ENCODE results near the gene IMPDH1.

The IMPDH1 gene

GRCh38 chr7:128387216-128388144 is 22.3 kb downstream of the IMPDH1 start:
- DNase-seq = peak; percentile 40

- DNase-seq = no peak
Measured at GRCh38 chr7:128385988-128386925, 23.5 kb downstream of the IMPDH1 start.

- no peak for DNase-seq
Measured at GRCh38 chr7:128384726-128385125, 25.1 kb downstream of the IMPDH1 start.

DNA sequence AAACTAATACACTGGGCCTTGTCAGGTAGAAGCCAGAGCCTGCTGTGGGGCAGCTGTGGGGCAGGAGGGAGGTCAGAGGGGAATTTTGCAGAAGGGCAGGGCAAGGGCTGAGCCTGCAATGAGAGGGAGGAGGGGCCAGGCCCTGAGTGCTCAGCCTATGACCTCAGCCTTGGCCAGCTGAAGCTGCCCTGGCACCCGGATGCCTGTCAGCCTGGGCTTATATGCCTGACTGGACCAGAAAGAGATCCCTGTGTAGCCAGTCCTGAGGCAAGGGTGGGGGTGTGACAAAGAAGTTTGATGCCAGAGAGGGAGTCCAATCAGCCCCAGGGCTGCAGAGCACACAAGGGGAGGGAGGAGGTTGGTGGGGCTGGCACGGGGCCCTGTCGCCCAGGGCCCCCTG is 26.0 kb downstream of the IMPDH1 start:
- DNase-seq = peak; percentile 52

GRCh38 chr7:128381161-128381821 is 28.5 kb downstream of the IMPDH1 start:
- no peak for DNase-seq

GRCh38 chr7:128380483-128381106 is 29.2 kb downstream of the IMPDH1 start:
- no peak for DNase-seq

DNA sequence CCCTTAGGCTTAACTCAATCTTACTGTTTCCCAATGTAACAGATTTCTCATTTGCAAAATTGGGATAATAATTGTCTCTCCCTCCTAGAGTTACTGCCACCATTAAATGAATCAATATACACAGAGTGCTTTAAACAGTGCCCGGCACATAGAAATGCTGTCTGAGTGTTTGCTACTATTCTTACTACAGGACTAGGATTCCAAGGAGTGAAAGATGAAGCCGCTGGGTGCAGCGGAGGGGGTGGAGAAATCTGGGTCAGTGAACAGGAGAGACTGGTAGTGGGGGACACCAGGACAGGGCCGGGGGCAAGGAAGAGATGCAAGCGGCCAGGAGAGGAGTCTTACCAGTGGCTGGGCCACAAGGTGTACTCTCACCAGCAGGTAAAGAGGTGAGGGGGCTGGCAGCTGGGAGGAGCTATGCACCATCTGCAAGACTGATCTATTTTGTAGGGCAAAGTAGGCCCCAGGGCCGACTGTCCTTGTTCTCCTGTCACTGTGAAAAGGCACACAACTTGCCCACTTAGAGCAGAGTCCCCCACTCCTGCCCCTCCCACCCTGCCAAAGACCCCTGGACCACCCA is 29.8 kb downstream of the IMPDH1 start:
- no peak for DNase-seq

DNA sequence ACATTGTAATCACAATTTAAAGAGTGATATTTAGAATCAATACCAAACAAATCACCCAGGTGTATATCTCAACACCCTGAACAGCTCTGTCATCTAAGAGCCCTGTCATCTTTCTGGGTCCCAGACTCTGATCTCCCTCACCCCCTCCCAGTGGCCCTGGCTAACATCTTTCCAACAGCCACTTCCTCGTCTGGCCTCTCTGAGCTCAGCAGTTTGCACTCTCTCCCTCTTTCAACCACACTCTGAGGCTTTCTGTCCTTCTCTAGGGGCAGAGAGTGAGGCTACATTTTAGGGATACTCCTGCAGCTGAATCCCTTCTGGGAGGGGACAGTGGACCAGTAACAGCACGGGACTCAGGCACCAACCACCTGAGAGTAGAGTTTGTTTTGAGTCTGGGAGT is 31.1 kb downstream of the IMPDH1 start:
- no peak for DNase-seq

- no peak for DNase-seq
Measured at GRCh38 chr7:128376077-128376476, 33.7 kb downstream of the IMPDH1 start.

DNA sequence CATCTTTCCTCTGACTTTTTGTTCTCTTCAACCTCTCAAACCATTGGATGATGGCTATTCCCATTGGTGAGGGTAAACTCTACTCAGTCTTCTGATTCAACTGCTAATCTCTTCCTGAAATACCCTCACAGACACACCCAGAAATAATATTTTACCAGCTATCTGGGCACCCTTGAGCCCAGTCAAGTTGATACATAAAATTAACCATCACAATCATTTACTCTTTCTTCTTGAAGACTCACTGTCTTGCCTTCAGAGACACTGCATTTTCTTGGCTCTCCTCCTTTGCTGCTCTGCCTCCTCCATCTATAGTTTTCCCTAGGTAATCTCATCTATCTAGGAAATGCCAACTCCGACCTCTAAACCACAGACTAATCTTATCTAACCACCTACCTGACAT is 35.7 kb downstream of the IMPDH1 start:
- DNase-seq = no peak

DNA sequence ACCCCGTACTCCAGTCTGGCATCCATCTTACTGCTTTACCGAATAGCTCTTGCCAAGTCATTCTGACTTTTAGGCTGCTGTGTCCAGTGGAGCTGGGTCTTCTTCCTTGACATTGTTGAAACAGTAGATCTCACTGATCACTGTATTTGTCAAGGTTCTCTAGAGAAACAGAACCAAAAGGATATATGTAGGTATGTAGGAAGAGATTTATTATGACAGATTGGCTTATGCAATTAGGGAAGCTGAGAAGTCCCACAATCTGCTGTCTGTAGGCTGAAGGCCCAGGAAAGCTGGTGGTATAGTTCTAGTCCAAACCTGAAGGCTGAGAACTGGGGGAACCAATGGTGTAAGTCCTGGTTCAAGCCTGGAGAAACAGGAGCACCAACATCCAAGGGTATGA is 36.2 kb downstream of the IMPDH1 start:
- no peak for DNase-seq

- DNase-seq = no peak
Measured at GRCh38 chr7:128370491-128370890, 39.3 kb downstream of the IMPDH1 start.

DNA sequence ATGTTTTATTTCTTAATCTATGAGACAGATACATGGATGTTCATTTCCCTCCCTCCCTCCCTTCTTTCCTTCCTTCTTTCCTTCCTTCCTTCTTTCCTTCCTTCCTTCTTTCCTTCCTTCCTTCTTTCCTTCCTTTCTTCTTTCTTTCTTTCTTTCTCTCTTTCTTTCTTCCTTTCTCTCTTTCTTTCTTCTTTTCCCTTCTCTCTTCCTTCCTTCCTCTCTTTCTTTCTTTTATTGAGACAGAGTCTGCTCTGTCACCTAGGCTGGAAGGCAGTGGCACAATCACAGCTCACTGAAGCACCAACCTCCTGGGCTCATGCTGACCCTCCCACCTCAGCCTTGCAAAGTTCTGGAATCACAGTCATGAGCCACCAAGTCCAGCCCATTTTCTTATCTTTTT is 42.8 kb downstream of the IMPDH1 start:
- no peak for DNase-seq

DNA sequence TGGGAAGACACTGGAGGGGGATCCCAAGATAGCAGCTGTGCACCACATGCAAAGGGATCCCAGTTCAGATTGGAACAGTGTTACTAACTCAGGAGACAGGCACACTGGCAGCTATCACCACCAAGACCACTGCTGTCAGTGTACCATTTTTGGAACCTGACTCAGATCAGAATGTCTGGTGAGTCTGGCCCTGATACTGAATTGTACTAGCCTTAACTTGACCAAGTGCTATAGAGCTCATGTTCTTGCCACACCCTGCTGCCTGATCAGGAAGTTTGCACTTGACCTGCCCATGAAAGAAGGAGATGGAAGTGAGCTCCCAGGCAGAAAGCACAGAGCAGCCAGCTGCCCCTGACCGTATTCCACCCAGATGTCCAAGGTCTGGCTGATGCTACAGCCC is 43.5 kb downstream of the IMPDH1 start:
- no peak for DNase-seq

- DNase-seq = no peak
Measured at GRCh38 chr7:128365432-128365831, 44.4 kb downstream of the IMPDH1 start.

DNA sequence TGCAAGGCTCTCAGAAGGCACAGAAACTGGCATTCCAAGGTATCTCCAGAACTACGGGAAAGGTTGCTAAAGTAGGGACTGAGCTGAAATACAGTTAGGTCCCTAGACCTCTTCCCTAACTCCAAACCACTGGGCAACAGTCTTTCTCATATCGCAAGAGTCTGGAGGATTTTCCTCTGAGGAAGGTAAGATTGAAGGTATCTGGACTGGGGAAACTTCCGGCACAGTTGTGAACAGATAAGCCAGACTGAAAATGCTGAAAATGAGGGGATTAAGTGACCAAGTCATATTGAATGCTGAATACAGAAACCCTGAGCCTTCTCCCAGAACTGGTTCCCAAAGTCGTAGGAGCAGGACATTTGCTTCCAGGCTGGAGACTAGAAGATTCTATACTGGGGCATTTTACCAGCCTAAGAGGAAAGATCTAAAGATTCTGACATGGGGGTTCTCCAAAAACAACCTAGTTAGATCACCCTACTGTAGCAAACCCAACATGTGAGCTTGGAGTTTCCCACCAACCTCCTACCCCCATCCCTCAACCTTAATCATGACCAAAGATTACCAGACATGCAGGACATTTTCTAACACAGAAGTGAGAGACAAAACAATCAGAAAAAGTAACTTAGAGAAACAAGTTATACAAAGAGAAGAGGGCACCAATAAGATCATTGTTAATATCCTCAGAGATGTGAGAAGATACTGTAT is 45.5 kb downstream of the IMPDH1 start:
- DNase-seq = no peak

DNA sequence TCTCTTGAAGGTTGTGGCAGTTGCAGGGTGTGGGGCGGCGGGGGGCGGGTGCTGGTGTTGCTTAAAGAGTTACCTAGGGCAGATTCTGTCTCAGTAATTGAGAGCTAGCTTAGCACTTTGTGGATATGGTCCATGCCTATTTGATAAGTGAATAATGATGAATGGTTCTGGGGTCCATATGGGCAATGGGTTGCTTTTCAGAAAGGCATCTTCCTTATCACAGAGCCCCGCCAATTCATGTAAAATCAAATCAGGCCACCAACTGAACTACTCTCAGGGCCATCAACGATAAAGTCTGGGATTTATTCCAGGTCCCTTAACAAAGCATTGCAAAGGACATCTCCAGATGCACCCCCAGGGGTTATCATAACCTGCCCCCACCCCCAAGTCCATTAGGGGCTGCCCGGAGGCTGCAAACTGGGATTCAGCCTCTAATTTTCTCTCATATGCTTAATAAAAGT is 46.5 kb downstream of the IMPDH1 start:
- no peak for DNase-seq

GRCh38 chr7:128362670-128363069 is 47.1 kb downstream of the IMPDH1 start:
- DNase-seq = no peak

GRCh38 chr7:128361411-128362379 is 48.1 kb downstream of the IMPDH1 start, which contains the start of gene PRRT4:
TSS of gene PRRT4 (minus strand) at chr7:128361690.
- no peak for DNase-seq

- DNase-seq = no peak
Measured at GRCh38 chr7:128360359-128360678, 49.5 kb downstream of the IMPDH1 start.

Measured in NCI-H226 (cell line).